Fibroblast of mammary gland (primary cell): ENCODE results near the gene IL2RA.
A peak's percentile ranks its signal among the peaks of the same experiment; 100 is the strongest.
"Not testable (repeated sequence)": the region's sequence is repeated elsewhere in the genome, so short reads cannot be mapped to it uniquely, and the experiment has no call there.

ENCODE experiments used
- DNase-seq: peaks from one replicate; pipeline ENCODE4 v3.0.0-alpha.2; 2010; ENCODE audit warnings: low read depth
- H3K4me3 ChIP-seq: 2 replicates; pipeline ENCODE4 v1.5.1; 2011; ENCODE audit warnings: low read depth, mild to moderate bottlenecking, low read length, moderate library complexity; ENCODE audit not compliant: control insufficient read depth
- TF ChIP-seq, protein P1 (sequence below): conservative IDR thresholded peaks from 2 replicates; pipeline ENCODE4 v1.5.1; 2011; ENCODE audit warnings: low read depth, low read length, inconsistent platforms; ENCODE audit not compliant: control insufficient read depth, insufficient read depth

Gene IL2RA

GRCh38 chr10:6009150-6009549, 53.0 kb downstream of the IL2RA start:
- DNase-seq, result peak; percentile 78

DNA sequence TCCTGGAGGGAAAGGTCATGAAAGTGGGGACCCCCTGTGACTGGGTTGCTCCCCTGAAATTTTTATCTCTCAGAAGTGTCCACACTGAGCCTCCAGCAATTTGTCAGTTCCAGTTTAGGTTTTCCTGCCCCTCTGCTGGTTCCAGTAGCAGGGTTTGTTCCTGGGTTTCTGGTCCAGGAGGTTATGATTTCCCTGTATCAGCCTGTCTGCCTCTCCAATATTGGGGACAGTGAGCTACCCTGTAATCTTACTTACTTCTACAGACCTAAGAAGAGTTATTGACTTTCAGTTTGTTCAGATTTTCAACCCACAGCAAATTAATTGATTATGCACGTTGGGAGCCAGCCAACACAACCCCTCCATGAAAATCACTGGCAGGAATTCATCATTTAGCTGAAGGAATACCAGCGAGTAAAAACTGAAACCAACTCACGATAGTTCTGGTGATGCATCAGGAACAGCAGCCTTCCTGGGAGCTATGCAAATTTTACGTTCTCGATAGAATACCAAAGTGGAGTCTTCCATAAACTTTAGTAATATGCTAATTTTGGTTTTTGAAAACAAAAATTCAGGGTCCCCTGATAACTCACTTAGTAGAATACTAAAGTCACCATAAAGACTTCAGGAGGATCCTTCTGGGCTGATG, 53.5 kb downstream of the IL2RA start:
- H3K4me3 ChIP-seq, result peak overlapping the region; percentile 19
- TF ChIP-seq, protein P1, sequence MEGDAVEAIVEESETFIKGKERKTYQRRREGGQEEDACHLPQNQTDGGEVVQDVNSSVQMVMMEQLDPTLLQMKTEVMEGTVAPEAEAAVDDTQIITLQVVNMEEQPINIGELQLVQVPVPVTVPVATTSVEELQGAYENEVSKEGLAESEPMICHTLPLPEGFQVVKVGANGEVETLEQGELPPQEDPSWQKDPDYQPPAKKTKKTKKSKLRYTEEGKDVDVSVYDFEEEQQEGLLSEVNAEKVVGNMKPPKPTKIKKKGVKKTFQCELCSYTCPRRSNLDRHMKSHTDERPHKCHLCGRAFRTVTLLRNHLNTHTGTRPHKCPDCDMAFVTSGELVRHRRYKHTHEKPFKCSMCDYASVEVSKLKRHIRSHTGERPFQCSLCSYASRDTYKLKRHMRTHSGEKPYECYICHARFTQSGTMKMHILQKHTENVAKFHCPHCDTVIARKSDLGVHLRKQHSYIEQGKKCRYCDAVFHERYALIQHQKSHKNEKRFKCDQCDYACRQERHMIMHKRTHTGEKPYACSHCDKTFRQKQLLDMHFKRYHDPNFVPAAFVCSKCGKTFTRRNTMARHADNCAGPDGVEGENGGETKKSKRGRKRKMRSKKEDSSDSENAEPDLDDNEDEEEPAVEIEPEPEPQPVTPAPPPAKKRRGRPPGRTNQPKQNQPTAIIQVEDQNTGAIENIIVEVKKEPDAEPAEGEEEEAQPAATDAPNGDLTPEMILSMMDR, result no peak
- peak; percentile 26 for DNase-seq

More at GRCh38 chr10:6009150-6009549, 53.0 kb downstream of the IL2RA start:
- TF ChIP-seq, protein P1, result no peak
- no peak overlapping the region for H3K4me3 ChIP-seq

GRCh38 chr10:6006991-6007390, 55.2 kb downstream of the IL2RA start:
- DNase-seq, result no peak
- TF ChIP-seq, protein P1, result no peak
- H3K4me3 ChIP-seq, result no peak overlapping the region

DNA sequence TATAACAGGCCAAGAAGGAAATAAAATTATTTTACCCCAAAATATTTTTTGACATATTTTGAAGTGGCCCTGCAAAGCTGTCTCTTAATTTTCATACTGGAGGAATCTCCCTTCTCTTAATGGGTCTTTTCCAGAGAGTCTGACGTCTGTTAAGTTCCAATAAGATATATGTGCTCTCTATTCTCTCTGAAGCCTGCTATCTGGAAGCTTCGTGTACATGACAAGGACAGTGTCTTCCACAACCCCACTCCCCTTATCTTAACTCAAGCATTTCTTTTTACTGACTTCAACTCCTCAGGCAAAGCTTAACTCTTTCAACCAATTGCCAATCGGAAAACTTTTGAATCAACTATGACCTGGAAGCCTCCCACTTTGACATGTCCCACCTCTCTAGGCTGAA, 55.6 kb downstream of the IL2RA start:
- TF ChIP-seq, protein P1, result no peak
- H3K4me3 ChIP-seq, result no peak overlapping the region
- no peak for DNase-seq

DNA sequence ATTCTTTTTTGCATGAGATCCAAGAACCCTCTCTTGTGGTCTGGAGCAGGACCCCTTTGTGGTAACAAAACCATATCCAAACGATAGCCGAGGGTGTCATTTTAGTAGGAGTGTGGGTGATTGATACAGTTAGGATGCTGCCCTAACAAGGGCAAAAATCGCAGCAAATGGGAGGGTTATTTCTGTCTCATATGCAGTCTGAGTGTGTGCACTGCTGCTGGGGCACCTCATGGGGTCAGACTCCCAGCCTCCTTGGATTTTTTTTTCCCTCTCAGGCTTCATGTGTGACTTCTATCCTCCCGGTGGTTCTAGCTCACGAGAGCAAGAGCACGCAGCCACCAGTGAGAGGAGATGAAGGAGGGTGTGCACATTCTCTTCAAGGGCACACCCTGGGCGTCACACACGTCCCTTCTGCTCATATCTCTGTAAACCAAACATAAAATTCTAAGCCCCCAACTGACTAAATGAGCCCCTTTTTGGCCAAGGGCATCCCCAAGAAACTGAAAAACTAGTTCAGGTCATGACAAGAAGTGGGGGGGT, 56.2 kb downstream of the IL2RA start:
- no peak overlapping the region for H3K4me3 ChIP-seq
- TF ChIP-seq, protein P1, result no peak
- no peak for DNase-seq

DNA sequence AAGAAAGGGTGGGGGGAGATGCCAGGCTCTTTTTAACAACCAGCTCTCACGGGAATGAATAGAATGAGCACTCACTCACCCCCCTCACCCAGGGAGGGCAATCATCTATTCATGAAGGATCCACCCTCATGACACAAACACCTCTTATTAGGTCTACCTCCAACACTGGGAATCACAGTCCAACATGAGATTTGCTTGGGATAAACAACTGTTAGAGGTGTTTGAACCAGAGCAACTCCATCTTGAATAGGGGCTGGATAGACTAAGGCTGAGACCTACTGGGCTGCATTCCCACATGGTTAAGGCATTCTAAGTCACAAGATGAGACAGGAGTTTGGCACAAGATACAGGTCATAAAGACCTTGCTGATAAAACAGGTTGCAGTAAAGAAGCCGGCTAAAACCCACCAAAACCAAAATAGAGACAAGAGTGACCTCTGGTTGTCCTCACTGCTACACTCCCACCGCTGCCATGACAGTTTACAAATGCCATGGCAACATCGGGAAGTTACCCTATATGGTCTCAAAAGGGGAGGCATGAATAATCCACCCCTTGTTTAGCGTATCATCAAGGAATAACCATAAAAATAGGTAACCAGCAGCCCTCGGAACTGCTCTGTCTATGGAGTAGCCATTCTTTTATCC, 56.9 kb downstream of the IL2RA start:
- DNase-seq, H3K4me3 ChIP-seq: not testable (repeated sequence)

DNA sequence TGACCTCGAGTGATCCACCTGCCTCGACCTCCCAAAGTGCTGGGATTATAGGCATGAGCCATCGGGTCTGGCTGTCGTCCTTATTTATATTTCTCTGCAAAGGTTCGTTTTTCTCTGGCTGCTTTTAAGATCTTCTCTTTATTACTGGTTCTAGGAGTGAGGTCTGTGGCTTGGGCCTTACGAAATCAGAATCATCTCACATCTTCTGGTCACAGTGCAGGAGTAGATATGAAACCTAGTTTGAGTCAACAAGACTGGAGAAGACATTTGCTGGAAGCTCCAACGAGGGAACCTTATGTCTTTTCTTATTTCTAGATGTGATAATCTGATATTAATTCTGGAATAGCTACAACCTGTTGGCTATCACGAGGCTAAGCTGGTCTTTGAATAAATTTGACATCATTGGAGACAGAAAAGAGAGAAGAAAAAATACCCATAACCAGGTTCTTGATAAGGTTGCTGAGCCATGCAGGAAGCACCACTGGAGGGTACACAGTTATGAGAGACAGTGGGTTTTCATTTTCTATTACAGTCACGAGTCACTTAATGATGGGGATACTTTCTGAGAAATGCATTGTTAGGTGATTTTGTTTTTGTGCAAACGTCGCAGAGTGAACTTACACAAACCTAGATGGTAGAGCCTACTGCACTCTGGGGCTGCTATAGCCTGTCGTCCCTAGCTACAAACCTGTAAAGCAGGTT, 59.2 kb downstream of the IL2RA start:
- TF ChIP-seq, protein P1, result no peak
- H3K4me3 ChIP-seq, result no peak overlapping the region
- no peak for DNase-seq
